ENCODE measurements around the gene HCN2.

GRCh38 chr19:543910-544608, 45.6 kb upstream of the HCN2 start, which contains the start of gene GZMM:
- TF ChIP-seq EZH2 (IDR thresholded peaks at IDR 0.05), result no peak
- TF ChIP-seq CTCF (IDR thresholded peaks at IDR 0.05), result no peak

All from neural progenitor cell (in vitro differentiated cells).